CD4-positive, alpha-beta T cell treated with Interleukin-17A for 4 hours (primary cell): ENCODE data around the gene NPFFR1.
"Not testable (repeated sequence)": the region's sequence is repeated elsewhere in the genome, so short reads cannot be mapped to it uniquely, and the experiment has no call there.

Source experiments
- DNase-seq: peaks from one replicate; pipeline ENCODE4 v3.0.0-alpha.2; 2020; ENCODE audit warnings: mixed read lengths

Gene NPFFR1

DNA sequence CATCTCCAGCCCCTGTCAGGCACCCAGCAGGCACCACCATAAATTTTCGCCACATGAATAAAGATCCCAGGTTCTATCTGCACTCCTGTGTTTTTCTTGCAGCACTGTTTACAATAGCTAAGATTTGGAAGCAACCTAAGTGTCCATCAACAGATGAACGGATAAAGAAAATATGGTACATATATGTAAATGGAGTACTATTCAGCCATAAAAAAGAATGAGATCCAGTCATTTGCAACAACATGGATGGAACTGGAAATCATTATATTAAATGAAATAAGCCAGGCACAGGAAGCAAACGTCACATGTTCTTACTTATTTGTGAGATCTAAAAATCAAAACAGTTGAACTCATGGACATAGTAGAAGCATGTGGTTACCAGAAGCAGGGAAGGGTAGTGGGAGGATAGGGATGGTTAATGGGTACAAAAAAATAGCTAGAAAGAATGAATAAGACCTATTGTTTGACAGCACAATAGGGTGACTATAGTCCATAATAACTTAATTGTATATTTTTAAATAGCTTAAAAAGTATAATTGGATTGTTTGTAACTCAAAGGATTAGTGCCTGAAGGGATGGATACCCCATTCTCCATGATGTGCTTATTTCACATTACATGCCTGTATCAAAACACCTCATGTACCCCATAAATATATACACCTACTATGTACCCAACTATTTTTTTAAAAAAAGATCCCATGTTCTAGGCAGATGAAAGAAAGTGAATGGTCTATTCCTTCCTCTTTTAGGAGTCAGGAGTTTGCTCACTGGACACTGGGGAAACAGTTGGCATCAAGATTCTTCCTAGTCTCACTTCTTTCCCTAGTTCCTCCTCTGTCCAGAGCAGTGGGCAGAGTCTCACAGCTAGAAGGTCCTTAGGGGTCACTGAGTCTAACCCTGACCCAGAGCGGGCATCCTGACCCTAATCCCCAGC lies 1.0 kb upstream of the NPFFR1 start:
- no peak for DNase-seq

DNA sequence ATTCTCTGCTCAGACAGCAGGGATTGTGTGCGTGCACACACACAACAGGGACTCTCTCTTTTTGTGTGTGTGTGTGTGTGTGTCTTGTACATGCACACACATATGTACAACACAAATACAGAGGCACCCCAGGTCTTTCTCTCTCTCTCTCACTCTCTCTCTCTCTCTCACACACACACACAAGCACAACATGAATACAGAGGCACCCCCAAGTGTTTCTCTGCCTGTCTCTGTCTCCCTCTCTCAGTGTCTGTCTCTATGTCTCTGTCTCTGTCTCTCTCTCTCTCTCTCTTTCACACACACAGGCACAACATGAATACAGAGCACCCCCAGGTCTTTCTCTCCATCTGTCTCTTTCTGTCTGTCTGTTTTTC lies 746 bp downstream of the NPFFR1 start:
- no peak for DNase-seq

DNA sequence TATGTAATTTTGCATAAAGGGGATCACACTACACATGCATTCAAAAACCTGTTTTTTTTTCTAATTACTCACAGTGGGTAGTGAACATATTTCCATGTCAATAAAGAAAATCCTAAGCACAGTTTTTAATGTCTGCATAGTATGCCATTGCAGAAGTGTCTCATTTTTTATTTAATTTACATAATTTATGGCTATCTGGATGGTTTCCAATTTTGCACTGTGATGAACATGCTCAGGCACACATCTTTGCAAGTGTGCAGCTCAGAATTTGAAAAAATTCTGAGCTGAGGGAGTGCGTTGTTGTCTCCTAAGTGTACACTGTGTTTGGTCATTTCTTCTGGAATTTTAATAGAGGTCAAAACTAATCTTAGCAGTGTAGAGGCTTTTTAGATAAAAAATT lies 2.2 kb downstream of the NPFFR1 start:
- no peak for DNase-seq

DNA sequence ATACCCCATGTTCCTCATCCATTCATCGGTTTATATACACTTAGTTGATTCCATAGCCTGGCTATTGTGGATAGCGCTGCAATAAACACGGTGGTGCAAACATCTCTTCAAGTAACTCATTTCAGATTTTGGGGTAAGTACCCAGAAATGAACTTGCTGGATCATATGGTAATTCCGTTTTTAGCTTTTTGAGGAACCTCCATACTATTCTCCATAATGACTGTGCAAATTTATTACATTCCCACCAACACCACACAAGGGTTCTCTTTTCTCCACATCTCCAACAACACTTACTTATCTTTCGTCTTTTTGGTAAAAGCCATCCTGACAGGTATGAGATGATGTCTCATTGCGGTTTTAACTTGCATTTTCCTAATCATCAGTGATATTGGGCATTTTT lies 3.7 kb downstream of the NPFFR1 start:
- DNase-seq = no peak

DNA sequence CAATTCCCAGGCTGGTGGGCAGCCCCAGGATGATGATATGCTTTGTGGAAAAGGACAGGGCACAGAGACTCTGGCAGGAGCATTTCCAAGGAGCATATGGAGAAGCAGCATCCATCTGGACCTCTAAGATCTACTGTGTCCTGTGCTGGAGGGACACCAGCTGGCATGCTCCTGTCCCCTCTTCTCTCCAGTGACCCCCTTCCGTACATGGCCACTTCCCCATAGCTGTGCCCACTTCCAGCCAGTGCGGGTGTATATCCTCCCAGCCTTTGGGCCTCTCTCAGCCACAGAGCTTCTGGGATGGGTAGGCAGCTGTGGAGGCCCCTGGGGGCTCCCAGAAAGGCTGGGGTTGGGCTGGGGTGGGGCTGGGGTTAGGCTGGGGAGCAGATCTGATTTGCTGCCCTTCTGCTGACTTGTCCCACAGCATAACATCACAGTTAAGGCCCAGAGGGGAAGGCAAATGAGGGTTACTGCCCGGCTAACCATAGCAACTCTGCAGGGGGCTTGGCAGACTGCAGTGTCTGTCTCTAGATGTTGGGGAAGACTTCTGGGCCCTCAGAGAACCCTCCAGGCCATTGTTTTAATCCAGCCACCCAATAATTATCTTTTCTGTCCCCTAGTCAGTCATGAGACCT lies 6.3 kb downstream of the NPFFR1 start:
- DNase-seq = no peak

DNA sequence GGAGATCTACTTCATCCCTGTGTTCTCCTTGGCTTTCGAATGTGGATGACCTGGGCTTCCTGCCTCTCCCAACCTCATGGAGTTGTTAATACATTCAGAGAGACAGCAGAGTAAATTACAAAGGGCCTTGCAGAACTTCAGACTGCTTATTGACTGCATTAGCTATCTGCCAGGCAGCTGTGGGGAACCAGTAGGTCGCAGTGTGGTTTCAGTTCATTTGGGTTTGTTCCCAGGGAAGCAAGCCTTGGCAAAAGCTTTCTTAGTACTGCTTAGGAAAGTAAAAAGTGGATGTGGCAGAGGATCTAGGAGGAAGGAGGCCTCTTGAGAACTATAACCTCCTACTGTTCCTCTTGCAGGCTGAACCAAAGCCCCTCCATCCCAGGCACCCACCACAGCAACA lies 9.2 kb downstream of the NPFFR1 start:
- no peak for DNase-seq

DNA sequence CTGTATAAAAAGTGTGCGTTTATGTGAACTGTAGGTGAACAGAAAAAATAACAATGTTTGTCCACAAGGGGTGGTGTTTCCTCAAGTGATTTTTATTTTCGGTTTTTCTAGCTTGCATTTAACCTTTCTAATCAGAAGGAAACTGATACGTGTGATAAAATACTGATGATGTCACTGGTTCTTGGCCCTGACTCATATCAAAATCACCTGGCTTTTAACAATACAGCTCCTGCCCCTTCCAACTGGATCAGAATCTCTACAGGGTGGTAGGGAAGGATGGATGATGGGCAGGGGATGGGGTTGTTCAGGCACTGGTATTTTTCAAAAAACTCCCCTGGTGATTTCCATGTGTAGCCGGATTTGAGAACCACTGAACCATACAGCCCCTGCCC lies 10.9 kb downstream of the NPFFR1 start:
- no peak for DNase-seq

DNA sequence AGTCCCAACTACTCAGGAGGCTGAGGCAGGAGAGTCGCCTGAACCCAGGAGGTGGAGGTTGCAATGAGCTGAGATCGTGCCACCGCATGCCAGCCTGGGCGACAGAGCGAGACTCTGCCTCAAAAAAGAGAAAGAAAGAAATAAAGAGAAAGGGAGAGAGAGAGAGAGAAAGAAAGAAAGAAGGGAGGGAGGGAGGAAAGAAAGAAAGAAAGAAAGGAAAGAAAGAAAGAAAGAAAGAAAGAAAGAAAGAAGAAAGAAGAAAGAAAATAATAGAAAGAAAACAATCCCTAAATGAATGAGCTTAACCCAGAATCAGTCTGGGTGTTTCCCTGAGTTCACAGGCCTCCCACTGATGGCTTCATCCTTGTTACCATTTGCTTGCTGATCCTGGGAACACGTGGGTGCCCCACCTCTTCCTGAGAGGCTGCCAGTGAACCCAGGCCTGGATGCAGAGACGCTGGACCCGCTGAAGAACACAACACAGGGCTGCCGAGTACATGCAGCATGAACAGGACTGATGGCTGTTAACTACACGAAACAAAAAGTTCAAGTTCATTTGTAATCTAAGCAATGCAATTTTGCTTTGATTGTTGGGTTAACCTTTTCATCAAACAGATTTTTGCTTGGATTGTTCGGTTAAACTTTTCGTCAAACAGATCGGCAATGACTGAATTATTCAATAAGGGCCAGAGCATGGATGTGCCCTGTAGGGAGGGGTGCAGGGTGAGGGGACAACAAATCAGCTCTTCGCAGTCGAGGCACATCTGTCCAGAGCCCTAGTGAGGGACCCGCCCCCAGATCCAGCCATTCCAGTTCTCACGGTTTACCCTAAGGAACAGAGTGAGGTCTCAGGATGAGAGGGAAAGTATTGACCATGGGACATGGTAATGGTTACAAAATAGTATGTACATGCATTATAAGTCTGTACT lies 11.5 kb downstream of the NPFFR1 start:
- no peak for DNase-seq

DNA sequence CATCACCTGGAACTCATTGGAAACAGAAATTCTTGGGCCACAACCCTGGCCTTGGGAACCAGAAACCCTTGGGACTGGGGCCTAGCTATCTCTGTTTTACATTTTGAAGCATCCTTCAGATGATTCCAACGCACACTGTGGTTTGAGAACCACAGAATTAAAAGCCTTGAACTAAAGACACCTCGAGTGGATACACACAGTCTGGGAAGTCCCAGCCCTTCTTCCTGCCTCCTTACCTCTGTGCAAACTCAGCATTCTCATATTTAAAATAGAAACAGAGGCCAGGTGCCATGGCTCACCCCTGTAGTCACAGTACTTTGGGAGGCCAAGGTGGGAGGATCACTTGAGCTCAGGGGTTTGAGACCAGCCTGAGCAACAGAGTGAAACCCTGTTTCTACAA lies 12.9 kb downstream of the NPFFR1 start:
- no peak for DNase-seq

DNA sequence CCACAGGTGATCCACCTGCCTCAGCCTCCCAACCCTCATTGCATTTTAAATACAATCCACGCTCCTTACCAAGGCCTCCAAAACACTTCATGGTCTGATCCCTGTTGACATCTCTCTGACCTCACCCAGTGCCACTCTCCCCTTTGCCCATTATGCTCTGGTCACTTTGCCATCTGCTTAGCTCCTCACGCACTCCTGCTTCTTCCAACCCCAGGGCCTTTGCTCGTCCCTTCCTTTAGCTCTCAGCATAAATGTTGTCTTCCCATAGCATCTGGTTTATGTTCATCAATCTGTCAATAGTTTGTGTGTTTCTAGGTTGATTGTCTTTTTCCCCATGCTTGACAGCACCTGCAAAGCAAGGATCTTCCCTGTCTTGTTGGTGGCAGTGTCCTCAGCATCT lies 14.1 kb downstream of the NPFFR1 start:
- DNase-seq = no peak

DNA sequence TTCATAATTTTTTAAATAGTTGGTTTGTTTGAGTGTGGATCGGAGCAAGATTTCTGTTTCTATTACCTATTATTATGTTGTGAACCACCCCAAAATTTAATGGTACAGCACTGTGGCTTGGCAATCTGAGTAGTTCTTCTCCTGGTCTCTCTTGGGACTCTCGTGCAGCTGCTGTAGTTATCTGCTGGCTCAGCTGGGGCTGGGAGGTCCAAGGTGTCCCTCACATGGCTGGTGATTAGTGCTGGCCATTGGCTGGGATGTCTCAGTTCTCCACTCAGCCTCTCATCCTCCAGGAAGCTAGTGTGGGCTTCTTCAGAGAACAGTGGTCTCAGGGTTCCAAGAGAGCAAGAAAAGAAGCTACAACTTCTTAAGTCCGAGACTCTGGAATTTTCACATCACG lies 15.4 kb downstream of the NPFFR1 start:
- no peak for DNase-seq

DNA sequence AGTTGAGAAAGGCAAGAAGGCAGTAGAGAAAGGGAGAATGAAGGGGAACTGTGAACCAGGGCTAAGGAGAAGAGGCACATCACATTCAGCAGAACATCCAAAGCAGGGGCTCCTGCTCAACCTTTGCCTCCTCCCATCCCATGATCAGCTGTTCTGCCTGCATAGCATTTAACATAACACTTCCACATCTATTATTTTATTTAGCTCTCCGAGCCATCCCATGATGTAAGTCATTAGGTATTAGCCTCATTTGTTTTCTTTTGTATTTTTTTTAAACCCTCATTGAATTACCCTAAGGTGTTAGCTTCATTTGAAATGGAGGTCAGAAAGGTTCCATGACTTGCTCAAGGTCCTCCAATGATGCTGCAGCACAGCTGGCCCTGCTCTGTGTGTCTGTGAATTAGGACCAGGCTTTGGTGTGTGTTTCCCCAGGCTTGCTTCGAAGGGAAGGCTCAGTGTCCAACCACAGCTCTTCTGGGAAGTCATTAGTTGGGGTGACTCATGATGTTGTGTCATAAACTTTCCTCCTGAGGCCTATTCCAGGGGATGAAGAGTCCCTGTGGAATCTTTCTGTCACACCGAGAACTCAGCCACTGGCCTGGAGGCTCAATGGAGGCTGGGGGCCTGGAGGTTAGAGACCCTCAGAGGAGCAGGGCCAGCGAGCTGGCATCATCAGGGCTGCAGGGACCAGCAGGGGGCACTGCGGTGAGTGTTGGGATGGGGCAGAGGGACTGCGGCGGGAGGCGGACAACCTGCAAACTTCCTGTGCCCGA lies 16.5 kb downstream of the NPFFR1 start:
- DNase-seq = no peak

DNA sequence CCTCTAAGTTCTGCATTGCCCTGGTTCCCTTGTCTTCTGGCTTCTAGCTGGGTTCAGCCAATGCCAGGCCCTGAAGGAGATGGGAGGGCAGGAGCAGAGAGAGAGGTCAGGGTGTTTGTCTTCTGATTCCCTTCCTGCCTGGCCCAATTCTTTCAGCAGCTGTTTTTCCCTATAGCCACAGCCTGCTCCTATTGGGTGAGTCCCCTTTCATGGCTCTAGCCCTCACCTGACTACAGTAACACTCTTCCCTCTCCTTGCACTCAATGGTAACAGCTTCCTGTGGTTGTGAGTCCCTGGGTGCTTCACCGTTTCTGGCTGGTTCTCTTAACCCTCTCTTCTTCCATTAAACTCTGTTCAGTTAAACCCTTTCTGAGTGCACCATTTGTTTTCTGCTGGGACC lies 17.1 kb downstream of the NPFFR1 start:
- no peak for DNase-seq

DNA sequence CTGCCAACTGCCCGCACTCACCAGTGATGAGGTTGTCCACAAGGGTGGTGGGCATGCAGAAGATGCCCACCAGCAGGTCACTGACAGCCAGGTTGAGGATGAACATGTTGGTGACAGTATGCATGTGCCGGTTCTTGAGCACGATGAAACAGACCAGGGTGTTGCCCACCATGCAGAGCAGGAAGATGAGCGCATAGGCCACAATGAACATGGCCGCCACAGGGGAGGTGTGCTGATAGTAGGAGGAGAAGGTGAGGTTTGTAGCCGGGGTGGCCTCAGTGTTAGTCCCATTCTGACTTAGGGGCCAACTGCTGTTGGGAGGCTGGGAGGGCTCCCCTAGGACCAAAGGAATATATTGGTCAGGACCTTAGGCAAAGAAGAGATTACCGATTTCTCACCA lies 17.7 kb downstream of the NPFFR1 start:
- no peak for DNase-seq

DNA sequence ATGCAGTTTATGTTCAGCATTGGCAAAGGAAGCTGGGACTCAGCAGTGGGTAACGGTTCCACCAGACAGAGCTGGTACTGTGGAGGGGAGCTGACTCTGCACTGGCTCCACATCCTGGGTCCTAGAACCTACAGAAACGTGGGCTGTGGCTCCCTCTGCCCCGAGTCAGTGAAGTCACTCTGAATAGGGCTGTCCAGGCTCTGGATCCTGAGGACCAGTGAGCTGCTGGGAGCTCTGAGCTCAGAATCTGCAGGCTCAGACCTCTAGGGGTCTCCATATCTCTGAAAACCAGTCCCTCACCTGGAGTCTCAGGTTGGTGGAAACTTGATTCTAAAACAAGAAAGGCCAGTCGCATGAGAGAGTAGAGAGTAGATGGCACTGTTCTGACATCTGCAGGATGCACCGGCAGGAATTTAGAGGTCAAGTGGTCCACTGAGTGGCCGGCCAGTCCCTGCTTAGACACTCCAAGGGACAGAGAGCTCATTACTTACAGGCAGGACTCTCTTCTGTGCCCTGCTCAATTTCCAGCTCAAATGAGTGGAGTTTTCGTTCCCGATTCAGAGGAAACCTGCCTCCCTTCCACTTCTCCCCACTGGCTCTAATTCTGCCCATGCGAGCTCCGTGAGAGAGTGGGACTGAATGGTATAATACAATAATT lies 18.6 kb downstream of the NPFFR1 start:
- no peak for DNase-seq

DNA sequence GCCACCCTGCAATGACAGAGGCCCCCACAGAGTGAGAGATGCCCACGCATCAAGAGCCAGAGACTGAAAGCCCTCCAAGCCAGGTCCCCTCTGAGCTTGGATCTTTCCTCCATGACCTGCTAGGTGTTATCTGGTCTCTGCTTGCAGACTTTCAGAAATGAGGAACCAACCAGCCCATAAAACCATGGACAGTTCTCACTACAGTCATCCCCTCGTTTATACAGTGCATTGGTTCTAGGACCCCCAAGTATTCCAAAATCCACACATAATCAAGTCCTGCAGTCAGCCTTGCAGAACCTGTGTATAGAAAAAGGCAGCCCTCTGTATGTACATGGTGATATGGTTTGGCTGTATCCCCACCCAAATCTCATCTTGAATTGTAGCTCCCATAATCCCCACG lies 23.1 kb downstream of the NPFFR1 start:
- no peak for DNase-seq

DNA sequence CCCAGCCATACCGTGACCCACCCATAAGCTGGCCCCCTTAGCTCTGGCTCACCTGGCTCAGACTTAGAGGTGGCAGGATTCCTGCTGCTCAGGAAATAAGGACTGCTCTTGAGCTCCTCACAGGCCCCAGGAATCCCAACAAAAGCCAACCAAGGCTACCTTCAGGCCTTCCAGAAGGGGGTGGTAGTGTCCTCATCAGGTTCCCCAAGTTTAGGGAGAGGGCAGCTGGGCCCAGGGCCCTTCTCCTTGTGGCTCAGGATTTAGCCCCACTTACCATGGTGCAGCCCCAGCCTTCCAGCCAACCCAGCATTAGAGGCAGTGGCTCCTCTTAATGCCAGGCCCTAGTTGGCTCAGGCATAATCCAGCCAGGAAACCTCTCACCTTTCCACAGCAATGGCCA lies 23.5 kb downstream of the NPFFR1 start:
- no peak for DNase-seq

DNA sequence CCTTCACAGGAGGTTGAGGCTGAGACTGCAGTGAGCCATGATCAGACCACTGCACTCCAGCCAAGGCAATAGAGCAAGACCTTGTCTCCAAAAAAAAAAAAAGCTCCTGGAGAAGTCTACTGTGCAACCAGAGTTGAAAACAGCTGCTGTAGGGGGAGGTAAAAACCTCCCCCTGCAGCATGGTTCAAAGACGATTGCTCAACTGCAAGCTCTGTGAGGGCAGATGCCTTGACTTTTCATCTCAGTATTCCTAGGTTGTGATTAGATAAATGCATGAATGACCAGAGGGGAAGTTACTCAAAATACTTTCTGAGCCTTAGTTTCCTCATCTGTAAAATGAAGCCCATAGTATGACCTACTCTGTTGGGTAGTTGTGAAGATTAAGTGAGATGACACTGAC lies 25.6 kb downstream of the NPFFR1 start:
- no peak for DNase-seq

DNA sequence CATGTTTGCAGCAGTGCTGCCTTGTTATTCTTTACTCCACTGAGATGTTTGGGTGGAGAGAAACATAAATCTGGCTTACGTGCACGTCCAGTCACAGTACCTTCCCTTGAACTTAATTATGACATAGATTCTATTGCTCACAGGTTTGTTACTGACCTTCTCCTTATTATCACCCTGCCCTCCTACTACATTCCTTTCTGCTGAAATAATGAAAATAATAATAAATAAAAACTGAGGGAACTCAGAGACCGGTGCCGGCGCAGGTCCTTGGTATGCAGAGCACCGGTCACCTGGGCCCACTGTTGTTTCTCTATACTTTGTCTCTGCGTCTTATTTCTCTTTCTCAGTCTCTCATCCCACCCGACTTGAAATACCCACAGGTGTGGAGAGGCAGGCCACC lies 26.0 kb downstream of the NPFFR1 start:
- not testable (repeated sequence) for DNase-seq

DNA sequence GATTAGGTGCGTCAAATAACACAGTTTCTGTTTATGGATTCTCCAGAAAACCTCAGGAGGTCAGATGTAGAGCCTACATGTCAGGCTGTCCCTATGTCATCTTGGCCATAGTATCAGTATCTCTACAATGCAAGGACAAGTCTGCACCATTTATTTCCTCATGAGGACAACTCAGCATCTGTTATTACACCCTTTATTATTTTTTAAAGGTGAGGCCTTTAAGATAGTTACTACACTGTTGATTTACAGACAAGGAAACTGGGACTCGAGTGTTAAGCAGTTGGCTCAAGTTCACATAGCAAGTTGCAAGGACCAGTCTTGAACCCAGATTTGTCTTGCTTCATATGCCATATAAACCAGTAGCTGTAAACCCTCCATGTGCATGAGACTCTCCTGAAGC lies 27.3 kb downstream of the NPFFR1 start:
- DNase-seq = no peak

DNA sequence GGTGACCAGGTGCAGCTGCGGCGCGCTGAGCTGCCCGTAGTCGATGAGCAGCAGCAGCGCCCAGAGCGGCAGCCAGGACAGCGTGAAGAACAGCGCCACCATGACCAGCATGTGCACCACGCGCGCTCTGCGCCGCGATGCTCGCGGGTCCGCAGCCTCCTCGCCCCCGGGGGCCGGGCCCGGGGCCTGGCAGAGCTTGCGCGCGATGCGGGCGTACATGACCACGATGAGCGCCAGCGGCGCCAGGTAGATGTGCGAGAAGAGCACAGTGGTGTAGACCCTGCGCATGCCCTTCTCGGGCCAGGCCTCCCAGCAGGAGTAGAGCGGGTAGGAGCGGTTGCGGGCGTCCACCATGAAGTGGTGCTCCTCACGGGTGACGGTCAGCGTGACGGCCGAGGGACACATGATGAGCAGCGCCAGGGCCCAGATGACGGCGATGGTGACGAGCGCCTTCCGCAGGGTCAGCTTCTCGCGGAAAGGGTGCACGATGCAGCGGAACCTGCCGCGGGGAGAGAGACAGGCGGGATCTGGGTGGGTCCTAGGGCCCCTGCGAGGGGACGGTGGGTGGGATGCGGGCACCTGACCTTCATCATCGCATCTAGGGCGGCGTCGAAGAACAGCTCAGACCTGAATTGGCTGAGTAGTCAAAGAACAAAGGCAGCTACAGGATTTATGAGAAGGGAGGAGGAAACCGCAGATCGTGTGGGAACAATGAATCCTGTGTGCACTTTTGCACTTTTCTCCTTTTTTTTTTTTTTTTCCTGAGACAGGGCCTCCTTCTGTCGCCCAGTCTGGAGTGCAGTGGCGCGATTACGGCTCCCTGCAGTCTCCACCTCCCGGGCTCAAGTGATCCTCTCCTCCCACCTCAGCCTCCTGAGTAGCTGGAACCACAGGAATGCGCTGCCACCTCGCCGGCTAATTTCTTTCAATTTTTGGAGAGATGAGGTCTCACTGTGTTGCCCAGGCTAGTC lies 28.2 kb downstream of the NPFFR1 start:
- peak; percentile 34 for DNase-seq
